NCI-H1092 (cell line): ENCODE data around the gene ADK.
"Not testable (repeated sequence)": the region's sequence is repeated elsewhere in the genome, so short reads cannot be mapped to it uniquely, and the experiment has no call there.

Experiments used
- DNase-seq: peaks from one replicate; lab custom pipeline; 2025; lab: John Stamatoyannopoulos, UW

The ADK gene

DNA sequence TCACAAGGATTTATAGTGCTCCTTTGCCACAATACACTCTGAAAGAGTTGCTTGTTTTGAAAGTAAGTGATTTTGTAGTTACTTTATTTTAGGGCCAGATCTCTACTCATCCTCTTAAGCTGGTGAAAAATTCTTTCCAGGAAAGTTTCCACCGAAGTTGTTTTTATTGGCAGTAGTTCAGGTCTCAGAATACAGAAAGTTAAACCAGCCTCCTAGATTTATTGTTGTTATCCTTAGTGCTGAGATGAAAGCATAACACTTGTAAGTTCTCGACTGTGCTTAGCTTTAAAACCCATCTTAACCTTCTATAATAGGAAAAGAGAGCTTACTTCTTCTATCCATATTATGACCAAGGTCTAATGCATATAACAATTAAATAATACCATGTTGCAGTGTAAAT, 5.9 kb upstream of the ADK start:
- DNase-seq: no peak

DNA sequence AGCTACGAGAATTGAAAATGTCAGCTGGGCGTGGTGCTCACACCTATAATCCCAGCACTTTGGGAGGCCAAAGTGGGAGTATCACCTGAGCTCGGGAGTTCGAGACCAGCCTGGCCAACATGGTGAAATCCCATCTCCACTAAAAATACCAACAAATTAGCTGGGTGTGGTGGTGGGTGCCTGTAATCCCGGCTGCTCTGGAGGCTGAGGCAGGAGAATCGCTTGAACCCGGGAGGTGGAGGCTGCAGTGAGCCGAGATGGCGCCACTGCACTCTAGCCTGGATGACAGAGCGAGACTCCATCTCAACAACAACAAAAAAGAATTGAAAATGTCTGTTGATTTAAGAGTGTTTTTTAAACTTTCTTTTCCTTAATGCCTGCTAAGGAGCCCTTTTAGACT, 4.0 kb upstream of the ADK start:
- DNase-seq: not testable (repeated sequence)

DNA sequence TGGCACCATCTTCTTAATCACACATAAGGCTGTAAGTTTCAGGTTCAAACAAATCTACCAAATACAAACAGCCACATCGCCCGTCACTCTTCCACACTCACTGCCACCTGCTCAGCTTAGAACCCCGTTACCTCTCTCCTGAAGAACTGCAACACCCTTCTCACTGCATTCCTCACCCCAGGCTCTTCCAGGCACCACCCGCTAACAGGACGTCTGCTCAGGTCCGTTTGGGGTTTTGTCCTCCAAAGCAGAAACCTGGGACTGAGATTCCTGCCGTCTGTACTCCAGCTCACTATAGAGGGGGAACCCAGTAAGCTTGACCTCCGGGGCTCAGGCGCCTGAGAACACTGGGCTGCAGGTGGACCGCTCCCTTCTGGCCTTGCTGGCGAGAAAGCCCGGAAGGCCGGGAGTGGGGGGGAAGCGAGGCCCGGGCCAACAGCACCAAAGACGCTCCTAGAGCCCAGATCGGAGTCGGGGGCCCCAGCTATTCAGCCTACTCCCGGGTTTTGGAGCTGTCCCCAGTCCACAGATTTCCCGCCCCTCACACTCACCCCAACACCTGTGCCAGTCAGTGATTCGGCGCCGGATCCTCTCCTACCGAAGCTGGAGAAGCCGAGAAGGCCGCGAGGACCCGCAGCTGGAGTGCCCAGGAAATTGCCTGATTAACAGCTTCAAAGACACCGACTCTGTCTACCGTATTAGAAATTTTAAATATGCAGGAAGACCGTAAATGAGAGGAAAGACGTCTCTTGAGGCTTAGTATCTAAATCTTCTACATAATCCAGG, 624 bp upstream of the ADK start, which contains the start of gene AP3M1:
AP3M1 (minus strand) TSS at position 625 of the 786 bp plus-strand sequence. CDS start 12,449 bp downstream, outside the sequence.
- peak; percentile 78 for DNase-seq

DNA sequence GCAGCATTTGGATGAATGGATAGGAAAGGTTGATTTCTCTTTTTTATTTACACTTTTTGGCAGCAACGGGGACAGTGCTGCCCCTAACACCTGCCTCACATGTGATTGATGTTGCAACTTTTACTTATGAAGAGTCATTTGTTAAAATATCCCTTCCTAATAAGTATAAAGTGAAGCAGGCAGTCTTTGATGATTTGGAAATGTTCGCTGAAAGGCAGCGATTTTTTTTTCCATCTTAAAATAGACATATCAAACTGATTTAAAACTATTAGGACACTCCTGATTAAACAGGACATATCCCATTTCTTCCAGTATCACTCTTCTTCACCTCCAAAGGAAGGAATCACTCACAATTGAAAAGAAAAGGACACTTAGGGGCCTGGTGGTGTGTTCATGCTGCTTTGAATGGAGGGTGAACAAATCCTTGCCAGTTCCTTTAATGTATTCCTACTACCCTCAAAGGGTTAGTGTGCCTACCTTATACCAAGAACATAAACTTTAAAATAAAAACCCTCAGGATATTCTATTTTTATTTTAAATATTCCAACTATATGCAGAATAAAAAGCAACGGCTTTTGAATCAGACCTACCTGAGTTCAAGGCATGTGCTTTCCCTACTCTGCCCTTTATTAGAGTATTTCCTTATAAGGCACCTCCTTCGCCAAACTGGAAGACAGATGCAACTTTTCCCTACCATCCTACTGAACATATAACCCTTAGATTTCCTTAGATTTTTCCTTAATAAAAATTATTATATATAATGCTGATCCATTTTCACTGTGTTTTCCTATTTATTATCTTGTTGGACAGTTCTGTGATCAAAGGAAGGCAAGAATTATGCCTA, 1.1 kb downstream of the ADK start:
- no peak for DNase-seq

DNA sequence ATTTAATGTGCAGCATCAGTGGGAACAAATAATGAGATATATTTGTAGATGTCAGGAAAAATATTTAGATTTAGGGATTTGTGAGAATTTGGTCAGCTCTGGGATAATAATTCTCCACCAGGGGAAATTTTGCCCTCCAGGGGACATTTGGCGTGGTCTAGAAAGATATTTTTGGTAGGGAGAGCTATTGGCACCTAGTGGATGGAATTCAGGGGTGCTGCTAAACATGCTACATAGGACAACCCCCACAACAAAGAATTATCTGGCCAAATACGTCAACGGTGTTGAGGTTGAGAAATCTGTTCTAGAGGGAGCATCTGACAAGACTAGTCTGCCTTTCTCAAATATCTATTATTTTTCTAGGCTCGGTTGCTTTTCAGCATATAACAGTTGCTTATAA, 2.1 kb downstream of the ADK start:
- no peak for DNase-seq

DNA sequence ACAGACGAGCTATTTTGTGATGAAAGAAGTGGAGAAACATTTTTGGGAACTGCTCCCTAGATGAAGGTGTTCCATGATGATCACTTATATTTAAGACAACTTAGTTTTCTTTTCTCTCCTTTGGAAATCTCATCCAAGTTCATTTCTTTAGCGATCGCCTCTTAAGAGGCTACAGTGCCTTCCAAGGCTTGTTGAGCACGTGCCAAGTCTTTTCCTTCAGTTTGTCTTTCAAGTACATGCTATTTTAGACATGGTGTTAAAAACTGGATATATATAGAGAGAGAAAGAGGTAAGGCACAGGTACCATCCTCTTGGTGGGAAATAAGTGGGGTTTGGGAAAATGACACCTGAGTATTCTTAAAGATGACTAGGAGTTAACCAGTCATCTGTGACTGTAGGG, 2.7 kb downstream of the ADK start:
- no peak for DNase-seq

DNA sequence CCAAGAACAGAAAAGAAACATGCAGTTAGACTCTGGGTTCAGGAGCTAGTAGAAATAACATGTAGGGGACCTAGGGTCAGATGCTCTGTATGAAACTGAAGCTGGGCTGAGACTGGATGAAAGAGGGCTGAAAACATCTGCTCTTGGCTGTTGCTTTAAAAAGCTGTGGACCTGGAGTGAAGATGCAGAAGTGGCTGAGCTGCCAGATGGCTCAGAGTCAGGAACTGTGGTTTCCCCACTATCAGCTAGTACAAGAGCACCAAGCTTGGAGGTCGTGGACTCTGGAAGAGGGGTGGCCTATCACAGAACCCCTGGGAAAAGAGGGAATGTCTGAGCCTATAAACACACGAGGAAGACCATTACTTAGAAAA, 5.9 kb downstream of the ADK start:
- DNase-seq: no peak

GRCh38 chr10:74160013-74160412, 9.0 kb downstream of the ADK start:
- DNase-seq: no peak

- no peak for DNase-seq
Measured at GRCh38 chr10:74163319-74164068, 12.5 kb downstream of the ADK start.

DNA sequence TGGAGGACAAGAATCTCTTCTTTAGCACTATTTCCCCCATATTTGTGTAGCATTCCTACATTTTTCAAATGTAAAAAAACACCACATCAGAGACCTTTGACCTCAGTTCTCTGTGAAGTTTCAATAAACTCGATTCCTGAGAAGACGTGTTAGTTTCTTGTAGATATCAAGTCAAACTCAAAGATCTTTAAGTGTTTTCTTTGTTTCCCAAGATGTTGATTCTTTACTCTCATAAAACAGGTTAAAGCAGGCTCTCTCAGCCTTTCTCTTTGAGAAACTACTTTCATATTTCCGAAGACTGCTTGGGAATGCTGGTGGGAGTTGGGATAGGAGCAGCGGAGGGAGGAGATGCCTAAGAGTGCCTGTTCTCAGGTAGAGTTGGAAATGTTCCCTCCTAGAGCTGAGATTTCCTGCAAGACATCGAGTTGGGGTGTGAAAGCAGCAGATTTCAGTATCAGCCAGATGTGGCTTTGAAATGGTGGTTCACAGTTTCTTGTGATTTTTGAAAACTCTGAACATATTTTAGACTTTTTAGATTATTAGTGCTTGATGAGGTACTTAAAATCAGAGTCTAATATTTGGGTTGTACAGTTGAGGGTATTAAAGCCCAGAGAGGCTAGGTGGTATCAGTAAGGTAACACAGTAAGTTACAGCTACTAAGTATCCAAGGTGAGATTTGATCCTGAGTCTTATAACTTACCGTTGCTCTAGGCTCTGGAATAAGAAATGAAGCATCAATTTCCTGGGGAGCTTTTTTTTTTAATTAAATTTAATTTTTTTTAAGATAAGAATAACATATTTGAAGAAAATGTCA, 13.9 kb downstream of the ADK start:
- no peak for DNase-seq

DNA sequence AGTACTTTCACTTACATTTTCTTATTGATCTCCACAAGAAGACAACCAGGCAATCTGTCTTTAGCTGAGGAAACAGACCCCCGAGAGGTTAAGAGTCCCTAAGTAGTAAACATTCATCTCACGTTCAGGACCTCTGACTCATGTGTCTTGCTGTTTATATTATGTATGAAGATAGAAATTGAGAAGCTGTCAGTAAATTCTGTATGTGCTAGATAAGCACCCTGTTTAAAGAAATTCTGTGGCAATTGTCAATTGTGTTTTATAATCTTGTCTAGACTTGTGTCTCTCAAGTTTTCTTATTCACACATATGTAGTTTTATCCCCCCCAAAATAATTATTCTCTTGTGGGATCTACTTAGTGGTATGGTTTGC, 14.5 kb downstream of the ADK start:
- DNase-seq: no peak

DNA sequence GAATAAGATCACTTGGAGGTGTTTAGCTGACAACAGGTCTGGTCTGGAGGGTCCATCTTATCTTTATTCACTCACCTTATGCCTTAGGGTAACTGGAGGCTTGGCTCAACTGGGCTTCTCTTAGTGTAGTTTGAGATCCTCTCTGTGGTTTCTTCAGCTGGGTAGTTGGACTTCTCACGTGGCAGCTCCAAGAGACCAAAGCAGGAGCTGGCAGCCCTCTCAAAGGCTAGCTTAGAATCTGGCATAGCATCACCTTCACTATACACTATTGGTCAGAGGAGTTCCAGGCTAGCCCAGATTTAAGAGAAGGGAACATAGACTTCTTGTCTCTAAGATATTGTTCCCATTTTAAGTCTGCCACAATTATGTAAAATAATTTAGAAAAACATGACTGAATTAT, 16.4 kb downstream of the ADK start:
- no peak for DNase-seq

DNA sequence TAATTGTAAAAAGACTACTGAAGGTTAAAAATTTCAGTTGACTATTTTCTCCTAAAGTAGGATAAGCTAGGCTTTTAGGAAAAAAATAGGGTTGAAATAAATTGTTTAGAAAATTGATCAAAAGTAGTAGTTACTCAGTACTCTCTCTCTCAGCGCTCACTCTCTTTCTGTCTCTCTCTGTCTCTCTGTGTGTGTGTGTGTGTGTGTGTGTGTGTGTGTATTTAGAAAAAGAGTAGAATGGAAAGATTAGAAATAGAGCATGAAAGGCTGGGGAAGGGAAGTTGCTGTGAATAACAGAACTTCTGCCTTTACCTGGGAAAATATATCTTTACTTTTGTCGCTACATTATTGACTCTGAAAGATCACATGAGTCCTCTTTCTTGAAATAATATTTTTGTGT, 20.6 kb downstream of the ADK start:
- DNase-seq: no peak

- DNase-seq: no peak
Measured at GRCh38 chr10:74174521-74174920, 23.5 kb downstream of the ADK start.

DNA sequence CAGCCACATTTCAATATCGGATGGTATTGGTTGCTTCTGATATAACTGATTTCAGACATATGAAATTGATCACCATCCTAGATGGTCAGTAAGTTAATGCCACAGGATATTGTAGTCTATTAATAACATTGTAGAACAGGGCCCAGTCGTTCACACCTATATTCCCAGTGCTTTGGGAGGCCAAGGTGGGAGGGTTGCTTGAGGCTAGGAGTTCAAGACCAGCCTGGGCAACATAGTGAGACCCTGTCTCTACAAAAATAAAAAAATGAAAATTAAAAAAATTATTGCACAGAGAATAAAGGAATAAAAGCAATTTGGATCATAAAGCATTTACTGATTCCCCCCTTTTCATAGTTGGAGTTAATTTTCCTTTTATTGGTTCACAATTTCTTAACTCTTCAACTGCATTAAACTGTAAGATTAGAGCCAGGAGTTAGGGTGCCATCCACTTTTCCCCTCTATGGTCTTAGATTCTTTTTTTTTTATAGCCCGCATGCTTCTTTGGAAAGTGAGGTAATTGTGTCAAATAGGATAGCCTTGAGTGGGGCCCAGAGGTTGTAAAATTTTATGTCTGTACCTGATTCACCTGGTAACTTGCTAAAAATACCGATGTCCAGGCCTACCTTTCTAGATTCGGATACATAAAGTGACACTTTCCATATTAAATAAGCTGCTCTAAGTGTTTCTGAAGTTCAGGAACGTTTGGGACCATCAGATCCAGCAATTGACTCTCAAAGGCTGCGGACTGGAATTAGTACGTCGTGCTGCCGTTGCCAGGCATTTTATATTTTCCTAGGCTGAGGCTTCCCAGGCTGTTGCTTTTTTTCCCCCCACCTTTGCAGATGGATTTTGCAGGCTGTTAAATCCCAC, 24.7 kb downstream of the ADK start:
- no peak for DNase-seq

DNA sequence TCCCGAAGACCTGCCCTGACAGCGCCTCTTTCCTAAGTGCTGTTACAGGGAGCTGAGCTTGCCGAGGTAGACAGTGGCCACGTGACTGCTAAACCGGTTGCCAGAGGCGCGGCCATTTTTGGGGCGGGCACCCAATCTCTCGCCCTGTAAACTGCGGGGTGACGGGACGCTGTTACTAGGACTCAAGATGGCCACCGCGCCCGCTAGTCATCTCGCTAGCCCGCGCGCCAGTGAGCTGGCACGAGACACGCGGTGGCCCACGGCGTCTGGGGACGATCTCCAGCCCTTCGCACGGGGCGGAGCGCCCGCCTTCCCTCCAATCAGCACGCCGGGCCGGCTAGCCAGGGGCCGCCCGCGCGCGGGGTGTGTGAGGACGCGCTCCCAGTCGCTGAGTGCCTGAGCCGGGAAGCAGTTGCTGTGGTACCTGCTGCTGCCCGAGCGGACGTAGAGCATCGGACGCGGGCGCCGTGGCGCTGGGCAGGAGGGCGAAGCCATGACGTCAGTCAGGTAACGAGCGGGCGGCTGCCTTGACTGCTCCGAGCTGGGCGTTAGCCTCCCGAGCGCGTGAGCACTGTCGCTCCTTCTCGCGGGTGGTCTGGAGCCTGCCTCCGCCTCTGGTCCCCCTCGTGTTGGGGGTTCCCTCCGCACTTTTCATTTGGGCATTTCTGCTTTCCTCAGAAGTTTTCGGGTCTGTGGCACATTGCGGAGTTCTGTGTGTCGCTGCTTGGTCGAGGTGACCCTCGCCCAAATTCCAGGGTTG, 25.5 kb downstream of the ADK start:
- DNase-seq: peak; percentile 91

DNA sequence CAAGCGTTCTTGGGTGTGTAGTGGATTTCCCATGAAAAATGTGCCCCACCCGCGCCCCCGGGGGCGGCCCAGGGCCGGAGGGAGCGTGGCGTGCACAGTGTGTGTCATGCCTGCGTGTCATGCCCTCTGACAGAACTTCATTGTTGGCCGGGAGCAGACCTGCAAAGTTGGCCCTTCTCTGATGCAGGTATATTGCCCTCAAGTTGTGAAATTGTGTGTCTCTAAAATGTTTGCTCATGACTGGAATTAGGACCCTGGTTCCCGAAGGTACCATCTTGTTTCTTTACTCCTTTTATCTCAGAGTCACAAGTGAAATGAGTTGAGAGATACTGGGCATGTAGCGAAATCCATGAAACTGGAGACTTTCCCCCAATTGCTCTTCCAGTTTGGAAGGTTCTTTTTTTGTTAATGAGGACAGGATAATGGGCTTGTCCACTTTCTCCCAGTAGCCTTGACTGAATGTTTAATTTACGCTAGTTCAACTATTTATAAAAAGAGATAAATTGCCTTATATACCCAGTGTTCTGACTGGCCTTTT, 26.2 kb downstream of the ADK start:
- no peak for DNase-seq

DNA sequence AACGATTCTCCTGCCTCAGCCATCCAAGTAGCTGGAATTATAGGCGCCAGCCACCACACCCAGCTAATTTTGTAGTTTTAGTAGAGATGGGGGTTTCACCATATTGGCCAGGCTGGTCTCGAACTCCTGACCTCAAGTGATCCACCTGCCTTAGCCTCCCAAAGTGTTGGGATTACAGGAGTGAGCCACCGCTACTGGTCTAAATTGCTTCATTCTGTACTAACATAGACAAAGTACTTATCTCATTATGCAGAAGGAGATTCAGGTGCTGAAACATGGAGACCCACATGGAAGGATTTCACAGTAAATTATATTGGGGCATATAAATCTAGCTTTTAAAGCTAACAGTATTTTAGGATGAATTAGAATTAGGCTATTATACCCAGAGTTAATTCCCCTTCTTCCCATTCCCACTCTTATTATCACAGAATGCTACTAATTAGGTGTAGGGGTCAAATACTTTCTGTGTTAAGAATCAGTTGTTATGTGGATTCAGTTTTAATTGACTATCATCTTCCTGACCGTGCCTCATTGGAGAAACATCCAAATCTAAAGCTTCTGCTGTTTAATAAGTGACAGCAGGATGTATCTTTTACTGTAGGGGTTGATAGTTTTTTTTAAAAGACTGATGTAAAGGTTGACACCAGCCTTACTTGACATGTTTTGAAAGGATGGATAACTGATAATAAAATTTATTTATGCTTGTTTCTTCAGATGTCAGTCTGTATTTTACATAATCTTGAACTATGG, 27.2 kb downstream of the ADK start:
- DNase-seq: no peak

- no peak for DNase-seq
Measured at GRCh38 chr10:74179111-74179710, 28.2 kb downstream of the ADK start.
